Ascending aorta (tissue), 2 donors: ENCODE data around the gene OLFM3. TPM values are rescaled to one million over a fixed set of nuclear protein-coding genes. Genes with fewer than 3 reads are reported as not detected.

Experiments
- DNase-seq, 2 donors: peaks; one replicate each; pipeline ENCODE4 v3.0.0-alpha.2; 2019; ENCODE audit warnings: low spot score in 2 of 2
- H3K27ac ChIP-seq, 2 donors: fragments of 200-600 bp; sonication (generic); one replicate each; pipeline ENCODE4 v1.5.1; 2016 to 2017; ENCODE audit warnings: mild to moderate bottlenecking in 1 of 2
- H3K27me3 ChIP-seq: fragments of 200-600 bp; sonication (generic); one replicate; pipeline ENCODE4 v1.5.1; 2017
- H3K36me3 ChIP-seq, 2 donors: fragments of 200-600 bp; sonication (generic); one replicate each; pipeline ENCODE4 v1.5.1; 2016
- H3K4me1 ChIP-seq, 2 donors: fragments of 200-600 bp; sonication (generic); one replicate each; pipeline ENCODE4 v1.5.1; 2016 to 2017; ENCODE audit warnings: mild to moderate bottlenecking in 1 of 2
- H3K4me3 ChIP-seq, 2 donors: fragments of 200-600 bp; sonication (generic); one replicate each; pipeline ENCODE4 v1.5.1; 2016 to 2017; ENCODE audit warnings: mild to moderate bottlenecking in 1 of 2
- H3K9me3 ChIP-seq, 2 donors: fragments of 200-600 bp; sonication (generic); one replicate each; pipeline ENCODE4 v1.5.1; 2016
- intact Hi-C: fragments of 100-400 bp; cut with DNase I; formaldehyde crosslinking; loops from one replicate; pipeline ENCODE4 v1.15.1; 2023
- total RNA-seq: library from RNA; depleted of rRNA; stranded (reverse); fragments of >200 nt; gene quantifications from one replicate; pipeline ENCODE4 v1.1.0, GENCODE V29; 2016
- TF ChIP-seq, protein P1 (sequence below), 3 experiments: fragments of 200-600 bp in 2 of 3; fragments of 450-650 bp in 1 of 3; sonication (generic) in 2 of 3; IDR thresholded peaks; one replicate each; pipeline ENCODE4 v1.5.1; 2016 to 2019; ENCODE audit warnings: antibody characterized with exemption in 3 of 3, mild to moderate bottlenecking in 1 of 3, moderate library complexity in 1 of 3

OLFM3 gene
- total RNA-seq, 1 donor from 2014 or later = not detected

GRCh38 chr1:101847626-101848025, 149.1 kb downstream of the OLFM3 start:
- intact Hi-C loops = no loop called here
- no peak overlapping the region for H3K27ac ChIP-seq
- no peaks in the 10 kb centered on the region for H3K36me3 ChIP-seq
- H3K4me3 ChIP-seq = no peak overlapping the region
- H3K9me3 ChIP-seq = no peaks in the 10 kb centered on the region
- no peak for DNase-seq
- H3K27me3 ChIP-seq = no peaks in the 10 kb centered on the region
- TF ChIP-seq, protein P1, sequence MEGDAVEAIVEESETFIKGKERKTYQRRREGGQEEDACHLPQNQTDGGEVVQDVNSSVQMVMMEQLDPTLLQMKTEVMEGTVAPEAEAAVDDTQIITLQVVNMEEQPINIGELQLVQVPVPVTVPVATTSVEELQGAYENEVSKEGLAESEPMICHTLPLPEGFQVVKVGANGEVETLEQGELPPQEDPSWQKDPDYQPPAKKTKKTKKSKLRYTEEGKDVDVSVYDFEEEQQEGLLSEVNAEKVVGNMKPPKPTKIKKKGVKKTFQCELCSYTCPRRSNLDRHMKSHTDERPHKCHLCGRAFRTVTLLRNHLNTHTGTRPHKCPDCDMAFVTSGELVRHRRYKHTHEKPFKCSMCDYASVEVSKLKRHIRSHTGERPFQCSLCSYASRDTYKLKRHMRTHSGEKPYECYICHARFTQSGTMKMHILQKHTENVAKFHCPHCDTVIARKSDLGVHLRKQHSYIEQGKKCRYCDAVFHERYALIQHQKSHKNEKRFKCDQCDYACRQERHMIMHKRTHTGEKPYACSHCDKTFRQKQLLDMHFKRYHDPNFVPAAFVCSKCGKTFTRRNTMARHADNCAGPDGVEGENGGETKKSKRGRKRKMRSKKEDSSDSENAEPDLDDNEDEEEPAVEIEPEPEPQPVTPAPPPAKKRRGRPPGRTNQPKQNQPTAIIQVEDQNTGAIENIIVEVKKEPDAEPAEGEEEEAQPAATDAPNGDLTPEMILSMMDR (IDR thresholded peaks at IDR 0.05) = no peak
- no peaks in the 10 kb centered on the region for H3K4me1 ChIP-seq

DNA sequence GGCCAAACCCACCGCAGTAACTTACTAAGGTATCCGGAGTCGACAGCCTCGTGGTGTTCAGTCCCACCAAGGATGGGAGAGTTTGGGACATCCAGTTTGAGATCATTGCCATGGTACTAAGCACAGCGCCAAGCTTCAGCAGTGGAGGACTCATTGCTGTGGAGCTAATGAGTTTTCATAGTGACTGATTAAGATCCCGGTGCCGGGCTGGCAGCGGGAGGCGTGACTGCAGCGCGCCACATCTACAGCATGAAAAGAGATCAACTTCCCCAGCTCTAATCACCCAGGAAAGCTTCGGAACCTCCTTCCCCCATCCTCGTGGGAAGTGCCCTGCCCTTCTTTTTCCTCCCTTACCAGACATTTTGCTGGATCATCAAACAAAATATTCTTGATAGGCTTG, 149.9 kb downstream of the OLFM3 start:
- intact Hi-C loops = no loop called here
- Histone ChIP-seq H3K4me1 (no peaks in the 10 kb centered on the region), H3K36me3 (no peaks in the 10 kb centered on the region), H3K4me3 (no peak overlapping the region), H3K27ac (no peak overlapping the region), H3K27me3 (no peaks in the 10 kb centered on the region), H3K9me3 (no peaks in the 10 kb centered on the region)
- no peak for DNase-seq
- TF ChIP-seq, protein P1 (IDR thresholded peaks at IDR 0.05) = no peak

GRCh38 chr1:101843160-101843559, 153.6 kb downstream of the OLFM3 start:
- Histone ChIP-seq H3K36me3 (no peaks in the 10 kb centered on the region), H3K4me1 (no peaks in the 10 kb centered on the region), H3K27me3 (no peaks in the 10 kb centered on the region), H3K9me3 (no peaks in the 10 kb centered on the region), H3K27ac (no peak overlapping the region), H3K4me3 (no peak overlapping the region)
- TF ChIP-seq, protein P1 (IDR thresholded peaks at IDR 0.05) = no peak
- no peak for DNase-seq
- intact Hi-C loops = no loop called here

GRCh38 chr1:101841824-101842223, 154.9 kb downstream of the OLFM3 start:
- no peak overlapping the region for H3K4me3 ChIP-seq
- no peak for DNase-seq
- H3K27me3 ChIP-seq = no peaks in the 10 kb centered on the region
- TF ChIP-seq, protein P1 (IDR thresholded peaks at IDR 0.05) = no peak
- intact Hi-C loops = no loop called here
- H3K4me1 ChIP-seq = no peaks in the 10 kb centered on the region
- no peak overlapping the region for H3K27ac ChIP-seq
- no peaks in the 10 kb centered on the region for H3K9me3 ChIP-seq
- H3K36me3 ChIP-seq = no peaks in the 10 kb centered on the region

DNA sequence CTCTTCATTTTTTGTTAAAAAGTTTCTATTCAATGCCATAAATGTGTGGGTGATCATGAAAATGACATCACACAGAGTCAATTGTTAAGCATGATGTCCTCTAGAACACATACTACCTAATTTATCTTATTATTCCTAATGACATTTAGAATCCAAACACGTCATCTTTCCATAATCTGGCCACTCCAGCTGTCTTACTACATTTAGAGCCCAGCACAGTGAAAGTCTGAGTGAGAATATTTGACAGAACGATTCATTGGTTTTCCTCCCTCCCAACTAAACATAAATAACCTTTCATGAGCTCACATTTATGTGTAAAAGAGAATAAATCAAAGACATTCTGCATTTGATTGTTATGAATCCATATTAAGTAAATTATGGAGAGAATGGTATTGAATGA, 160.7 kb downstream of the OLFM3 start:
- intact Hi-C loops = no loop called here
- DNase-seq = no peak
- Histone ChIP-seq H3K9me3 (no peaks in the 10 kb centered on the region), H3K27ac (no peak overlapping the region), H3K4me1 (no peaks in the 10 kb centered on the region), H3K4me3 (no peak overlapping the region), H3K27me3 (no peaks in the 10 kb centered on the region), H3K36me3 (no peaks in the 10 kb centered on the region)
- TF ChIP-seq, protein P1 (IDR thresholded peaks at IDR 0.05) = no peak

GRCh38 chr1:101833312-101833711, 163.4 kb downstream of the OLFM3 start:
- Histone ChIP-seq H3K36me3 (no peaks in the 10 kb centered on the region), H3K4me1 (no peaks in the 10 kb centered on the region), H3K27me3 (no peaks in the 10 kb centered on the region), H3K27ac (no peak overlapping the region), H3K9me3 (no peaks in the 10 kb centered on the region), H3K4me3 (no peak overlapping the region)
- TF ChIP-seq, protein P1 (IDR thresholded peaks at IDR 0.05) = no peak
- intact Hi-C loops = no loop called here
- DNase-seq = no peak
